PC-9 (cell line): ENCODE data around the gene SERINC4. TPM values are rescaled to one million over a fixed set of nuclear protein-coding genes. Genes with fewer than 3 reads are reported as not detected.
"Not testable (repeated sequence)": the region's sequence is repeated elsewhere in the genome, so short reads cannot be mapped to it uniquely, and the experiment has no call there.

Experiments used
- BruUV-seq: library from RNA; stranded (reverse); fragments of 400-500 nt; replicated peaks from 2 replicates; lab custom pipeline; 2021; lab: Mats Ljungman, UMichigan
- CTCF ChIA-PET: fragments of 300-600 bp; sonication (Branson Sonifier 250); formaldehyde crosslinking; loops from one replicate; lab custom pipeline; 2022; ENCODE audit warnings: antibody characterized with exemption; lab: Charles Lee
- POLR2A ChIA-PET: fragments of 300-600 bp; sonication (Branson Sonifier 250); formaldehyde crosslinking; loops from one replicate; lab custom pipeline; 2022; ENCODE audit warnings: antibody characterized with exemption; ENCODE audit not compliant: unreplicated experiment; lab: Charles Lee
- DNase-seq, 2 experiments: peaks; one replicate each; pipeline versions ENCODE4 v3.0.0 to v3.0.0-alpha.2; 2015 to 2022; ENCODE audit warnings: mixed read lengths in 1 of 2
- H2AFZ ChIP-seq: fragments of 200-600 bp; sonication (generic); 2 replicates; pipeline ENCODE4 v1.8.1; 2017; ENCODE audit warnings: antibody characterized with exemption
- H3F3A ChIP-seq: fragments of 200-600 bp; sonication (generic); 2 replicates; pipeline ENCODE4 v1.8.1; 2017; ENCODE audit warnings: antibody characterized with exemption, mild to moderate bottlenecking, low read depth; ENCODE audit not compliant: insufficient read depth
- H3K27ac ChIP-seq: fragments of 200-600 bp; sonication (generic); 2 replicates; pipeline ENCODE4 v1.6.1; 2016; ENCODE audit warnings: mixed run types
- H3K27me3 ChIP-seq: fragments of 200-600 bp; sonication (generic); 2 replicates; pipeline ENCODE4 v1.6.1; 2016; ENCODE audit warnings: low read depth, mixed run types; ENCODE audit not compliant: insufficient read depth
- H3K36me3 ChIP-seq: fragments of 200-600 bp; sonication (generic); 2 replicates; pipeline ENCODE4 v1.6.1; 2016; ENCODE audit warnings: low read depth, mixed run types
- H3K4me1 ChIP-seq: fragments of 200-600 bp; sonication (generic); replicated peaks from 2 replicates; pipeline ENCODE4 v1.6.1; 2016; ENCODE audit warnings: mixed run types; ENCODE audit not compliant: insufficient read depth
- H3K4me2 ChIP-seq: fragments of 200-600 bp; sonication (generic); 2 replicates; pipeline ENCODE4 v1.6.1; 2017; ENCODE audit warnings: mixed run types
- H3K4me3 ChIP-seq: fragments of 200-600 bp; sonication (generic); 2 replicates; pipeline ENCODE4 v1.6.1; 2016; ENCODE audit warnings: mixed run types
- H3K79me2 ChIP-seq: fragments of 200-600 bp; sonication (generic); 2 replicates; pipeline ENCODE4 v1.6.1; 2017; ENCODE audit warnings: low read depth, mixed run types
- H3K9me2 ChIP-seq: fragments of 200-600 bp; sonication (generic); 2 replicates; pipeline ENCODE4 v1.8.1; 2017; ENCODE audit warnings: mild to moderate bottlenecking; ENCODE audit not compliant: insufficient read depth
- H3K9me3 ChIP-seq: fragments of 200-600 bp; sonication (generic); 2 replicates; pipeline ENCODE4 v1.8.1; 2016; ENCODE audit warnings: low read depth; ENCODE audit not compliant: insufficient read depth
- H4K20me1 ChIP-seq: fragments of 200-600 bp; sonication (generic); 2 replicates; pipeline ENCODE4 v1.8.1; 2017; ENCODE audit not compliant: insufficient read depth
- EZH2 ChIP-seq: fragments of 200-600 bp; sonication (generic); IDR thresholded peaks from 2 replicates; pipeline ENCODE4 v1.8.0; 2017; ENCODE audit warnings: antibody characterized with exemption, low read depth
- intact Hi-C: fragments of 100-400 bp; cut with micrococcal nuclease; formaldehyde crosslinking; loops from one replicate; pipeline ENCODE4 v1.10.0; 2022; ENCODE audit not compliant: unreplicated experiment
- total RNA-seq: library from RNA; stranded (reverse); gene quantifications from 2 replicates; pipeline ENCODE4 v1.2.3, GENCODE V29; 2021
- TF ChIP-seq, protein P1 (sequence below): fragments of 200-600 bp; sonication (generic); conservative IDR thresholded peaks from 2 replicates; pipeline ENCODE4 v1.6.1; 2017; ENCODE audit warnings: mixed run types, antibody characterized with exemption, mild to moderate bottlenecking, moderate library complexity

The SERINC4 gene
- total RNA-seq, 1 experiment from 2014 or later, result 0.46 TPM

DNA sequence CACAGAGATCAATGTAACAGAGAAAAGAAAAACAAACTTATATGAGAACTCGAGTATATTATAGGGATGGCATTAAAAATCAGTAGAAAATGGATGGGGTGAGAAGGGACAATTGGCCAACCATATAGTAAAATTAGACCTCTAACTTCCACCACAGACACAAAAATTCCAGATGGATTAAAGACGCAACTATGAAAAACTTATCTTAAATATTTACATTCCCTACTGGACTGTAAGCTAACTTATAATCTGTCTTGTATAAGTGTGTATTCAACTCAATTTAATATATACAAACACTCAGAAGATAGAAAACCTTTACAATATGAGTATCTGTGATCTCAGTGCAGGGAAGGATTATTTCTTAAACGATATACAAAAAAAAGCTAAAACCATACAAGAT is 21.5 kb upstream of the SERINC4 start:
- BruUV-seq, result no TSS peak
- no peaks in the 10 kb centered on the region for H3K9me2 ChIP-seq
- intact Hi-C loops, result loop anchor here (10.0 kb wide), 1 partner anchor 47 kb away; the partner anchor contains the start of gene ELL3
- H3F3A ChIP-seq, result no peaks in the 10 kb centered on the region; the same call in 1 of the 2 replicates
- H3K4me1 ChIP-seq, result peaks cover 17% of the 10 kb centered on the region
- H3K4me3 ChIP-seq, result no peak overlapping the region
- H3K79me2 ChIP-seq, result peaks cover 47% of the 10 kb centered on the region
- no peaks in the 10 kb centered on the region for H4K20me1 ChIP-seq
- H3K9me3 ChIP-seq, result no peaks in the 10 kb centered on the region
- POLR2A ChIA-PET, result interaction anchor here (0.7 kb wide), 1 partner anchor 27 kb away, joined by 26 read pairs; no protein-coding TSS in a partner anchor
- CTCF ChIA-PET, result no interaction called here
- no peak overlapping the region for H2AFZ ChIP-seq
- no peak overlapping the region for H3K27ac ChIP-seq
- H3K4me2 ChIP-seq, result no peak overlapping the region
- no peaks in the 10 kb centered on the region for H3K27me3 ChIP-seq
- H3K36me3 ChIP-seq, result no peaks in the 10 kb centered on the region
- no peak for DNase-seq
- no peak for TF ChIP-seq EZH2
- TF ChIP-seq, protein P1, sequence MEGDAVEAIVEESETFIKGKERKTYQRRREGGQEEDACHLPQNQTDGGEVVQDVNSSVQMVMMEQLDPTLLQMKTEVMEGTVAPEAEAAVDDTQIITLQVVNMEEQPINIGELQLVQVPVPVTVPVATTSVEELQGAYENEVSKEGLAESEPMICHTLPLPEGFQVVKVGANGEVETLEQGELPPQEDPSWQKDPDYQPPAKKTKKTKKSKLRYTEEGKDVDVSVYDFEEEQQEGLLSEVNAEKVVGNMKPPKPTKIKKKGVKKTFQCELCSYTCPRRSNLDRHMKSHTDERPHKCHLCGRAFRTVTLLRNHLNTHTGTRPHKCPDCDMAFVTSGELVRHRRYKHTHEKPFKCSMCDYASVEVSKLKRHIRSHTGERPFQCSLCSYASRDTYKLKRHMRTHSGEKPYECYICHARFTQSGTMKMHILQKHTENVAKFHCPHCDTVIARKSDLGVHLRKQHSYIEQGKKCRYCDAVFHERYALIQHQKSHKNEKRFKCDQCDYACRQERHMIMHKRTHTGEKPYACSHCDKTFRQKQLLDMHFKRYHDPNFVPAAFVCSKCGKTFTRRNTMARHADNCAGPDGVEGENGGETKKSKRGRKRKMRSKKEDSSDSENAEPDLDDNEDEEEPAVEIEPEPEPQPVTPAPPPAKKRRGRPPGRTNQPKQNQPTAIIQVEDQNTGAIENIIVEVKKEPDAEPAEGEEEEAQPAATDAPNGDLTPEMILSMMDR, result no peak

DNA sequence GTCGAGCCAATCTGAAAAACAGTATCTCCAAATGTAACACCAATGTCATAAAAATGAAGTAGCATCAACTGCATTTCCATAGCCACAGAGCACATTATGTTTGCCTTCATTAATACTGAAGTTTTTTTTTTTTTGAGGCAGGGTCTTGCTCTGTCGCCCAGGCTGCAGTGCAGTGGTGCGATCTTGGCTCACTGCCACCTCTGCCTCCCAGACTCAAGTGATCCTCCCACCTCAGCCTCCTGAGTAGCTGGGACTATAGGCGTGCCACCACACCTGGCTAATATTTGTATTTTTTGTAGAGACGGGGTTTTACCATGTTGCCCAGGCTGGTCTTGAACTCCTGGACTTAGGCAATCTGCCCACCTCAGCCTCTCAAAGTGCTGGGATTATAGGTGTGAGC is 15.0 kb upstream of the SERINC4 start:
- peaks cover 16% of the 10 kb centered on the region; the same call in 1 of the 2 replicates for H3K36me3 ChIP-seq
- H3K9me3 ChIP-seq, CTCF ChIA-PET, H3F3A ChIP-seq, H4K20me1 ChIP-seq, H3K9me2 ChIP-seq, H3K4me1 ChIP-seq, H3K27me3 ChIP-seq, H3K79me2 ChIP-seq, BruUV-seq, H3K27ac ChIP-seq, DNase-seq, H2AFZ ChIP-seq, H3K4me2 ChIP-seq, intact Hi-C loops, H3K4me3 ChIP-seq: not testable (repeated sequence)
- POLR2A ChIA-PET, result interaction anchor here (0.6 kb wide), 1 partner anchor 8 kb away, joined by 3 read pairs; no protein-coding TSS in a partner anchor

DNA sequence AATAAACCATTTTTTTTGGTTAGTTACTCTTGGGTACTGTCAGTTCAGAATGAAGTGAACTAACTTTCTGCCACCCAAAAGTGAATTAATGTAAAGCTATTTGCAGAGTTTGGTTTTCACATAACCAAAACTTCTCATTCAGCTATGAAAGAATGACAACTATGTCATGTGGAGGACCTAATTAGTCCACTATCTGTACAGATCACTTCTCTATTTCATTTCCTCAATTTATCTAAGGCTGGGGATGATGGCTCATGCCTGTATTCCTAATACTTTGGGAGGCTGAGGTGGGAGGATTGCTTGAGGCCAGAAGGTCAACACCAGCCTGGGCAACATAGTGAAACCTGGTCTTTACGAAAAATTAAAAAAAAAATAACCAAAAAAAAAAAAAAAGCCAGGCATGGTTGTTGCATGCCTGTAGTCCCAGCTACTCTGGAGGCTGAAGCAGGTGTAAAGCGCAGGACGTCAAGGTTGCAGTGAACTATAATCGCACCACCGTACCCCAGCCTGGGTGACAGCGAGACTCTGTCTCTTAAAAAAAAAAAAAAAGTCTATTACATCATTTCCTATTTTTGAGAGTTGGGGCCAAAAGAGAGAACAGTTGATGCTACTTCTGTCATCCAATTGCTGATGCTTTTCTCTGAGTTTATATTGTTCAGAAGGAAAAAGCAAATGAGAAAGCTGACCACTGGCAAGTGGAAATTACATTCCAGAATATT is 9.1 kb upstream of the SERINC4 start:
- H3K4me2 ChIP-seq, result no peak overlapping the region
- no peaks in the 10 kb centered on the region for H3K4me1 ChIP-seq
- no peaks in the 10 kb centered on the region for H3K27me3 ChIP-seq
- H3K36me3 ChIP-seq, result peaks cover 11% of the 10 kb centered on the region; the same call in 1 of the 2 replicates
- H4K20me1 ChIP-seq, result no peaks in the 10 kb centered on the region
- no peak for DNase-seq
- intact Hi-C loops, result no loop called here
- H3K9me2 ChIP-seq, result no peaks in the 10 kb centered on the region
- no peaks in the 10 kb centered on the region for H3K9me3 ChIP-seq
- no peak for TF ChIP-seq EZH2
- TF ChIP-seq, protein P1, result no peak
- no peaks in the 10 kb centered on the region for H3K79me2 ChIP-seq
- POLR2A ChIA-PET, result interaction anchor here (0.6 kb wide), 1 partner anchor 16 kb away, joined by 3 read pairs; the partner anchor contains the start of gene MFAP1
- no peak overlapping the region for H2AFZ ChIP-seq
- H3K4me3 ChIP-seq, result no peak overlapping the region
- no TSS peak for BruUV-seq
- CTCF ChIA-PET, result no interaction called here
- no peak overlapping the region for H3K27ac ChIP-seq
- no peaks in the 10 kb centered on the region; the same call in 1 of the 2 replicates for H3F3A ChIP-seq
